GM19238 (cell line): ENCODE data around the gene ST3GAL3.

Experiments
- DNase-seq: peaks from one replicate; pipeline ENCODE4 v3.0.0; 2011; ENCODE audit warnings: low spot score; ENCODE audit not compliant: insufficient read length

The ST3GAL3 gene

GRCh38 chr1:43978264-43978550, 270.9 kb downstream of the ST3GAL3 start:
- no peak for DNase-seq

GRCh38 chr1:43978551-43979260, 271.4 kb downstream of the ST3GAL3 start, which contains the start of gene B4GALT2:
Gene B4GALT2, plus strand, starts transcription at chr1:43979210. Its CDS starts 1,951 bp downstream, at chr1:43981161.
- DNase-seq, result peak; percentile 84

GRCh38 chr1:43979261-43979527, 271.9 kb downstream of the ST3GAL3 start:
- DNase-seq, result no peak

- peak; percentile 47 for DNase-seq
These were observed 272.4 kb downstream of the ST3GAL3 start for GRCh38 chr1:43979528-43980254.

- no peak for DNase-seq
These were observed 273.2 kb downstream of the ST3GAL3 start for GRCh38 chr1:43980255-43981134.
